GM12878 (cell line): ENCODE results near the gene HDAC9.

Experiments
- ATF7 ChIP-seq: fragments of 450-650 bp; IDR thresholded peaks from 2 replicates; pipeline ENCODE4 v1.6.1; 2016; ENCODE audit warnings: low read depth, mild to moderate bottlenecking
- HDAC6 ChIP-seq: fragments of 200-600 bp; sonication (generic); IDR thresholded peaks from one replicate; pipeline ENCODE4 v1.8.0; 2017; ENCODE audit warnings: antibody characterized with exemption; ENCODE audit not compliant: unreplicated experiment

DNA sequence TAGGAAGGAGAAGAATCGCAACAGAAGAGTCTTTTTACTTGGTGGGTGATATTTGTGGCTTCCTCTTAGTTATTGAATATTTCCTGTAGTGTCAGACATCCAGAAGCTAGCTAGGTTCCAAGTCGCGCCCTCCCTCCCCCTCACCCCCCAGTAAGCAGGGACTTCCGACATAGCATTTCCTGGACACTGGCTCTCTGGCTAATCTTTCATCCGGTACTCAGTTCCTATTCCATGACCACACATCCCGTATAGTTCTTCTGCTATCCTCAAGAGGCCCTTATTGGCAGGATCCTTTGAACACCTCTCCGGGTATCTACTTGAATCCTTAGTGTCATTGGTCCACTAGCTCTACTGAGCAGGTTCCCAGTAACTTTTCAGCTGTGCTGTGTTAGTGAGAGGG lies 167.8 kb downstream of the HDAC9 start:
- TF ChIP-seq ATF7 (no peak), HDAC6 (no peak)
